Colonic mucosa (tissue), 4 donors: ENCODE measurements around the gene PCBP1. TPM values are rescaled to one million over a fixed set of nuclear protein-coding genes. Genes with fewer than 3 reads are reported as not detected.
"Not testable (repeated sequence)": the region's sequence is repeated elsewhere in the genome, so short reads cannot be mapped to it uniquely, and the experiment has no call there.

ENCODE experiments used
- DNase-seq: peaks from one replicate; pipeline ENCODE4 v3.0.0-alpha.2; 2020
- H3K27ac ChIP-seq: fragments of 200-600 bp; one replicate; pipeline ENCODE4 v1.8.0; 2021
- H3K27me3 ChIP-seq: fragments of 200-600 bp; one replicate; pipeline ENCODE4 v1.8.0; 2021
- H3K36me3 ChIP-seq: fragments of 200-600 bp; one replicate; pipeline ENCODE4 v1.8.0; 2021
- H3K4me1 ChIP-seq: fragments of 200-600 bp; one replicate; pipeline ENCODE4 v1.8.0; 2021; ENCODE audit warnings: mild to moderate bottlenecking
- H3K4me3 ChIP-seq: fragments of 200-600 bp; one replicate; pipeline ENCODE4 v1.8.0; 2021
- H3K9ac ChIP-seq, 2 donors: one replicate each; pipeline ENCODE4 v1.7.0; 2013; ENCODE audit warnings: control low read depth in 2 of 2, low read depth in 2 of 2, low read length in 2 of 2
- H3K9me3 ChIP-seq: fragments of 200-600 bp; one replicate; pipeline ENCODE4 v1.8.0; 2021
- CTCF ChIP-seq: fragments of 200-600 bp; IDR thresholded peaks from one replicate; pipeline ENCODE4 v1.8.0; 2022; ENCODE audit warnings: antibody characterized with exemption, mild to moderate bottlenecking
- intact Hi-C: fragments of 100-400 bp; cut with DNase I; formaldehyde crosslinking; loops from one replicate; pipeline ENCODE4 v1.14.1; 2022
- total RNA-seq, 2 donors: library from RNA; stranded (reverse); fragmentation: NEBNext Ultra II Directional in 1 of 2; extraction: Animal tissue kit (Norgen Biotek cat#: 25700) in 1 of 2; gene quantifications; one replicate each; pipeline ENCODE4 v1.2.1, GENCODE V29; 2021
- donor health status: healthy.
- donor health status: DM: no; HTN: no; CAD: no.
- donor health status: DM: no; HTN: no; CAD: no.

PCBP1 gene
- total RNA-seq, 2 donors from 2014 or later = 348 to 401 TPM

DNA sequence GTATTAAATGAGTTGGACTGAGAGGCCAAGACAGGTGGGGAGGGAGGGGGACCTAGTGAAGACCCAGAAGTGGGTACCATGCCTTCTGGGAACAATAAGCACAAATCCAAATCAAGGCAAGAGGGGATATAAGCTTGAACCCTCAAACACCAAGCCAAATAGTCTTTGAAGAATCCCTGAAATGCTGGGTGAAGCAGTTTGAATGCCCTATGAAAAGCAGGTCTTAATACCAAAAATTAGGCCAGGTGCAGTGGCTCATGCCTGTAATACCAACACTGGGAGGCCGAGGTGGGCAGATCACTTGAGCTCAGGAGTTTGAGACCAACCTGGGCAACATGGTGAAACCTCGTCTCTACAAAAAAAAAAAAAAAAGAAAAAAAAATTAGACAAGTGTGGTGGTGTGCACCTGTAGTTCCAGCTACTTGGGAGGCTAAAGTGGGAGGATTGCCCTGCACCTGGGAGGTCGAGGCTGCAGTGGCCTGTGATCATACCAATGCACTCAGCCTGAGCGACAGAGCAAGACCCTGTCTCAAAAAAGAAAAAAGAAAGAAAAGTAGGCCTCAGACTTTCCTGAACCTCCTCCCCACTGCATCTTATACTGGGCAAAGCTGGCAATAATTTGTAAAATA is 3.5 kb downstream of the PCBP1 start:
- no peaks in the 10 kb centered on the region for H3K4me1 ChIP-seq
- no peak for TF ChIP-seq CTCF
- H3K27me3 ChIP-seq = no peaks in the 10 kb centered on the region
- DNase-seq = no peak
- intact Hi-C loops = no loop called here
- no peak overlapping the region for H3K4me3 ChIP-seq
- H3K9me3 ChIP-seq = no peaks in the 10 kb centered on the region
- no peak overlapping the region for H3K27ac ChIP-seq
- peak overlapping the region in 1 of 2 donors; percentile 99 for H3K9ac ChIP-seq
- no peaks in the 10 kb centered on the region for H3K36me3 ChIP-seq

DNA sequence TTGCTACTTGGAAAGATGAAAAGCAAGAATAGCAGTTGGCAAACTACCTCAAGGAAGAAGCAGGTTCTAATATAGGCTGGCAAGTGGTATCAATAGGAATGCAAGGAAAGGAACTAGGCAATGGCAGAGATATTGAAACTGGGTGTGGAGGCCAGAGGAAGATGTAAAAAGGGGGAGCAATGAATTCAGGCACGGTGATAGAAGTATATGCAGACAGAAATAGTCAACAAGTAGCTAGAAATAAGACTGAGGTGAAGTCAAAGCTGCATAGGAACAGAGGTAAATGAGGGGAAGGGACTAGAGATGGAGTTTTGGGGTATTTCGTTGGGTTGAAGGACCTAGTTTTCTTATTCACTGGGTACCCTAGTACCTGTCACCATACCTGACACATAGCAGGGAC is 4.1 kb downstream of the PCBP1 start:
- no peaks in the 10 kb centered on the region for H3K9me3 ChIP-seq
- H3K4me3 ChIP-seq = no peak overlapping the region
- no peak overlapping the region for H3K9ac ChIP-seq
- H3K27me3 ChIP-seq = no peaks in the 10 kb centered on the region
- intact Hi-C loops = no loop called here
- no peak overlapping the region for H3K27ac ChIP-seq
- no peaks in the 10 kb centered on the region for H3K4me1 ChIP-seq
- no peaks in the 10 kb centered on the region for H3K36me3 ChIP-seq
- TF ChIP-seq CTCF = no peak
- DNase-seq = no peak

GRCh38 chr2:70091816-70092215 is 4.5 kb downstream of the PCBP1 start:
- intact Hi-C loops = no loop called here
- no peak overlapping the region for H3K4me3 ChIP-seq
- H3K9ac ChIP-seq = no peak overlapping the region
- no peaks in the 10 kb centered on the region for H3K4me1 ChIP-seq
- TF ChIP-seq CTCF = no peak
- DNase-seq = no peak
- H3K9me3 ChIP-seq = no peaks in the 10 kb centered on the region
- H3K27ac ChIP-seq = no peak overlapping the region
- no peaks in the 10 kb centered on the region for H3K27me3 ChIP-seq
- H3K36me3 ChIP-seq = no peaks in the 10 kb centered on the region

DNA sequence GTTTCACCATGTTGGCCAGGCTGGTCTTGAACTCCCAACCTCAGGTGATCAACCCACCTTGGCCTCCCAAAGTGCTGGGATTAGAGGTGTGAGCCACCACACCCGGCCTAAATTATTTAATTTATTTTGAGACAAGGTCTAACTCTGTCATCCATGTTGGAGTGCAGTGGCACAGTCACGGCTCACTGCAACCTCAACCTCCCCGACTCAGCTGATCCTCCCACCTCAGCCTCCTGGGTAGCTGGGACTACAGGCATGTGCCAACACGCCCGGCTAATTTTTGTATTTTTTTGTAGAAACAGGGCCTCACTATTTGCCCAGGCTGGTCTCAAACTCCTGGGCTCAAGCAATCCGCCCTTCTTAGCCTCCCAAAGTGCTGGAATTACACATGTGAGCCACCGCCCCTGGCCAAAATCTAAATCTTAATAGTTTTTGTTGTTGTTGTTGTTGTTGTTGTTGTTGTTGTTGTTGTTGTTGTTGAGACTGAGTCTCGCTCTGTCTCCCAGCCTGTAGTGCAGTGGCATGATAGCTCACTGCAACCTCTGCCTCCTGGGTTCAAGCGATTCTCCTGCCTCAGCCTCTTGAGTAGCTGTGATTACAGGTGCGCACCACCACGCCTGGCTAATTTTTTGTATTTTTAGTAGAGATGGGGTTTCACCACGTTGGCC is 5.4 kb downstream of the PCBP1 start:
- H3K4me1 ChIP-seq, H3K4me3 ChIP-seq, H3K9me3 ChIP-seq, H3K27ac ChIP-seq, H3K27me3 ChIP-seq, H3K36me3 ChIP-seq, DNase-seq, intact Hi-C loops, H3K9ac ChIP-seq: not testable (repeated sequence)

DNA sequence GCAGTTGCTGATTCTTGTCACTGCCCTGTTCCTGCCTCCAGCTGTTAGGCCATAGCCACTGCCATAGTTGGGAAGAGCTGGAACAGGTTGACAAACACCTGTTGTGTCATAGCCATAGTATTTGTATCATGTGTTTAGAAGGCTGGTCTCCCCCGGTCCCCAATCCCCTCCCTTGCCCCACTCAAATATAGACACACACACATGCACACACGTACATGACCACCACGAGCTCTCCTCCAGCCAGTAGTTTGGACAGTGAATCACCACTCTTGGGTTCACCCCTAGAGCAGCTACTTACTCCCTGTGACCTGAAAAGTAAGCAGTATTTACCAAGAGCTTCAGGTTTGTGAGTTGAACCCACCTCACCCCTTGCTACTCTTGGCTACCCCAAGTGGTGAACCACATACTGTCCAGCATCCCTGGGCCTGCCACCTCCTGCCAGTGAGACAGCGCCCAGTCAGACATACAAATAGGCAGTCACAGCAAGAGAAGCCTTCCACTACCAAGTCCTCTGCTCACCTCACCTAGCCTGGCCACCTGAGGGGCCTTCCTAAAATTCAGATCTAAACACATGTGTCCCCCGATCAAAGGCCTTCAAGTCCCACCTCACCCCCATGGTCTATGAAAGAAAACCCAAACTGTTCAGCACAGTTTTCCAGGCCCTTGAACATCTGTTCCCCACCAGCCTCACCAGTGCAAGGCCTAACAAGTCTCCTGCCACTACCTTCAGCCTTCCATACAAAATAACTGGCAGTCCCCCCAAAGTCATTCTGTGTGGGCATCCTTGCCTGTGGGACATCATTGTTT is 7.1 kb downstream of the PCBP1 start:
- TF ChIP-seq CTCF = no peak
- no peak for DNase-seq
- Histone ChIP-seq H3K27ac (peak overlapping the region; percentile 53), H3K4me3 (no peak overlapping the region), H3K27me3 (no peaks in the 10 kb centered on the region), H3K9me3 (no peaks in the 10 kb centered on the region), H3K9ac (peak overlapping the region in 1 of 2 donors; percentile 65), H3K36me3 (no peaks in the 10 kb centered on the region), H3K4me1 (no peaks in the 10 kb centered on the region)
- intact Hi-C loops = no loop called here
